Small intestine (tissue), 7 donors: ENCODE data around the gene ACKR3. TPM values are rescaled to one million over a fixed set of nuclear protein-coding genes. Genes with fewer than 3 reads are reported as not detected.

Source experiments
- DNase-seq, 2 donors: peaks; one replicate each; pipeline versions ENCODE4 v3.0.0 to v3.0.0-alpha.2; 2013
- FAIRE-seq: peaks from 2 replicates; lab custom pipeline; 2012; peaks lifted over from hg19 to GRCh38; lab: Jason Lieb, UNC
- H3K27ac ChIP-seq, 3 donors: one replicate each; pipeline ENCODE4 v1.5.1; 2013; ENCODE audit warnings: low read length in 2 of 3, mild to moderate bottlenecking in 2 of 3, control low read depth in 1 of 3, inconsistent platforms in 1 of 3, low read depth in 1 of 3, moderate library complexity in 1 of 3
- H3K27me3 ChIP-seq, 3 donors: one replicate each; pipeline ENCODE4 v1.6.1; 2013; ENCODE audit warnings: low read length in 3 of 3, inconsistent platforms in 1 of 3; ENCODE audit not compliant: control insufficient read depth in 3 of 3, insufficient read depth in 3 of 3
- H3K36me3 ChIP-seq, 3 donors: one replicate each; pipeline ENCODE4 v1.6.1; 2013; ENCODE audit warnings: low read length in 3 of 3, inconsistent platforms in 1 of 3, low read depth in 1 of 3, mild to moderate bottlenecking in 1 of 3, moderate library complexity in 1 of 3; ENCODE audit not compliant: control insufficient read depth in 3 of 3, insufficient read depth in 2 of 3
- H3K4me1 ChIP-seq, 3 donors: one replicate each; pipeline ENCODE4 v1.6.1; 2013; ENCODE audit warnings: low read length in 2 of 3, inconsistent platforms in 1 of 3, low read depth in 1 of 3, mild to moderate bottlenecking in 1 of 3, moderate library complexity in 1 of 3; ENCODE audit not compliant: control insufficient read depth in 3 of 3, insufficient read depth in 2 of 3
- H3K4me3 ChIP-seq, 3 donors: one replicate each; pipeline ENCODE4 v1.5.1; 2013; ENCODE audit warnings: low read length in 3 of 3, control low read depth in 1 of 3, inconsistent platforms in 1 of 3, low read depth in 1 of 3, mild to moderate bottlenecking in 1 of 3, moderate library complexity in 1 of 3
- H3K9me3 ChIP-seq, 2 donors: one replicate each; pipeline ENCODE4 v1.6.1; 2013; ENCODE audit warnings: low read depth in 1 of 2, low read length in 1 of 2; ENCODE audit not compliant: control insufficient read depth in 2 of 2, insufficient read depth in 1 of 2
- WGBS, 3 donors: extraction: QIAGEN DNeasy Blood & Tissue Kit; methylation state at CpG; one replicate each; pipeline ENCODE4 v1.1.7; 2013; 5-methylcytosine and 5-hydroxymethylcytosine counted together
- polyA plus RNA-seq, 4 donors: library from polyadenylated mRNA; stranded (reverse) in 3 of 4; unstranded in 1 of 4; fragments of 200-250 nt in 3 of 4; fragments of 120-200 nt in 1 of 4; gene quantifications; one replicate each; pipeline versions ENCODE4 v1.2.1 to v1.2.3, GENCODE V29; 2013
- donor health status: healthy with polysubstance abuse.
- donor health status: control.
- donor health status: control.
- donor health status: Bipolar disorder and iron deficiency.
- donor health status: healthy.

The ACKR3 gene
- polyA plus RNA-seq, 4 donors: 3.8 to 101 (median 24.3) TPM

DNA sequence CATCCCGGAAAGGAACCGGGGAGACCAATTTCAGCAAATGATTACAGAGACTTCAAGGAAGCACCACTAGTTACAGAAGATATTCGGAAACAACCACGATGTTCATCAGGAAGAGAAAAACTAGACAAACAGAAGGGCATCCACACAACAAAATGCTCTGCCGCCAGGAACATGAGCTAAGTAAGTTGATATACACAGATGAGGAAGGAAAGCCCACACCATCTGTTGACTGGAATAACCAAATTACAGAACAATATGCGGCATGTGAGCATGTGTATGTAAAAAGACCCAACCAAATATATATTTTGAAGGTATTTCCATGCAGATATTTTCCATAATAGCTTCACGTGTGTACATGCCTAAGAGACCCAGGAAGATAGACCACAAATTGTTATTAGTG lies 47.0 kb downstream of the ACKR3 start:
- peaks cover 0 to 10% (median 0%) of the 10 kb centered on the region in 3 donors for H3K27me3 ChIP-seq
- DNase-seq: no peak
- WGBS, 3 donors: 93 to 94% (median 94%) methylated on average over 7 of the region's 7 CpGs
- H3K36me3 ChIP-seq: no peaks in the 10 kb centered on the region
- H3K4me1 ChIP-seq: no peaks in the 10 kb centered on the region
- FAIRE-seq: no peak
- H3K9me3 ChIP-seq: no peaks in the 10 kb centered on the region
- H3K4me3 ChIP-seq: no peak overlapping the region
- H3K27ac ChIP-seq: no peak overlapping the region

DNA sequence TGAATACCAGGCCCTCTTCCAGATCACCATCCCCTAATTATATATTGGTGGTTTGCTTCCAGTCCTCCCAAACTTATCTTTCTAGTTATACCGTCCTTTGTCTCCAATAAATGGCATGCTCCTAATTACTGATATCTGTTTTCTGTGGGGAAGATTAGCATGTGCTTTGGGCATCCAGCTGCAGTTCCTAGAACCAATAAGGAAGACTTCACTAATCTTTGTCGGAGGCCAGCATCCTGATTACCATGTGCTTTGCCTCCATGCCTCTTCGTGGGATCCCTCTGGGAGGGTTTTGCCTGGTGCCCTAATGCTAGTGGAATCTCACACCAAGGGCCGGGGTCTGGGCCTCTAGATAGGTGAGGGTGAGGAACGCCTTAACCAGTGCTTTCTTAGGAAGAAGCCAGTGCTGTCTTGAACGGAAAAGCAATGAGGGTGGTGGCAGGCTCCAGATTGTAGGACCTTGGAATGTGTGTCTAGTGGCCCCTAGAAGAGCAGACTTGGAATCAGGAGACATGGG lies 47.7 kb downstream of the ACKR3 start:
- Histone ChIP-seq H3K4me1 (no peaks in the 10 kb centered on the region), H3K36me3 (no peaks in the 10 kb centered on the region), H3K27ac (no peak overlapping the region), H3K4me3 (no peak overlapping the region), H3K27me3 (peaks cover 0 to 12% (median 0%) of the 10 kb centered on the region in 3 donors), H3K9me3 (no peaks in the 10 kb centered on the region)
- no peak for FAIRE-seq
- no peak for DNase-seq
- WGBS, 3 donors: 66 to 76% (median 69%) methylated on average over 6 of the region's 6 CpGs

DNA sequence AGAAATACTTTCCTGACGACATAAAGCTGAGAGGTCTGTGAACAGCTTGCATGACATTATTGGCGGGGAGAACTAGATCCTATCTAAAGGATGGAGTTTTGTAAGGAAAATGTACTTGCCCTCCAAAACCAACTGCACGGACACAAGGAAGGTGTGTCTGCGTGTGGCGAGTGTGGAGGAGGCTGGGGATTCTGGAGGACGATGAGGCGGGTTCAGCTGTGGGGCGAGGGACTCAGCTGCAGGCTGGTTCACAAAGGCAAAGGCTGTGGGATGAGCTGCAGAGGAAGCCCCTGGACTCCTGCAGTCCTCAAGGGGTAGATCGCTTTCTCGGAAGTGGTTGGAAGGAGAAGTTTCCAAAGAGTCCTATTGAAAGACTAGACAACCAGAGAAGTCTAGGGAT lies 48.2 kb downstream of the ACKR3 start:
- no peaks in the 10 kb centered on the region for H3K4me1 ChIP-seq
- H3K9me3 ChIP-seq: no peaks in the 10 kb centered on the region
- H3K4me3 ChIP-seq: no peak overlapping the region
- FAIRE-seq (no peak), DNase-seq (no peak)
- H3K27ac ChIP-seq: no peak overlapping the region
- peaks cover 0 to 12% (median 0%) of the 10 kb centered on the region in 3 donors for H3K27me3 ChIP-seq
- no peaks in the 10 kb centered on the region for H3K36me3 ChIP-seq
- WGBS, 3 donors: 93 to 96% (median 94%) methylated on average over 9 to 10 of the region's 10 CpGs

DNA sequence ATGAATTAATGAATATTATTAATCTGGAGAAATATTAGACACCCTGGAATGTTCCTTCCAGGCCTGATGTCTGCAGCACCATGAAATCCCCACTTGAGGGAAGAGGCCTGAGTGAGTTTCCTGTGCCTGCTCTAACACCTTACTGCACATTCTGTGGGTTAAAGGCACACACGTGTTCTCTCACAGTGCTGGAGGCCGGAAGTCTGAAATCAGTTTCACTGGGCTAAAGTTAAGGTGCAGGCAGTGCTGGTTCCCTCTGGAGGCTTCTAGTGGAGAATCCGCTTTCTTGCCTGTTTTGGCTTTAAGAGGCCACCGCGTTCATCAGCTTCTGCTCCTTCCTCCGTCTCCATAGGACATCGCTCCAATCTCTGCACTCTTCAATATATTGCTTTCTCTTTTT lies 48.7 kb downstream of the ACKR3 start:
- Histone ChIP-seq H3K9me3 (no peaks in the 10 kb centered on the region), H3K36me3 (no peaks in the 10 kb centered on the region), H3K27ac (no peak overlapping the region), H3K4me1 (no peaks in the 10 kb centered on the region), H3K4me3 (no peak overlapping the region), H3K27me3 (peaks cover 0 to 12% (median 0%) of the 10 kb centered on the region in 3 donors)
- FAIRE-seq (no peak), DNase-seq (no peak)
- 85 to 86% (median 85%) methylated on average over 7 of the region's 7 CpGs for WGBS, 3 donors

DNA sequence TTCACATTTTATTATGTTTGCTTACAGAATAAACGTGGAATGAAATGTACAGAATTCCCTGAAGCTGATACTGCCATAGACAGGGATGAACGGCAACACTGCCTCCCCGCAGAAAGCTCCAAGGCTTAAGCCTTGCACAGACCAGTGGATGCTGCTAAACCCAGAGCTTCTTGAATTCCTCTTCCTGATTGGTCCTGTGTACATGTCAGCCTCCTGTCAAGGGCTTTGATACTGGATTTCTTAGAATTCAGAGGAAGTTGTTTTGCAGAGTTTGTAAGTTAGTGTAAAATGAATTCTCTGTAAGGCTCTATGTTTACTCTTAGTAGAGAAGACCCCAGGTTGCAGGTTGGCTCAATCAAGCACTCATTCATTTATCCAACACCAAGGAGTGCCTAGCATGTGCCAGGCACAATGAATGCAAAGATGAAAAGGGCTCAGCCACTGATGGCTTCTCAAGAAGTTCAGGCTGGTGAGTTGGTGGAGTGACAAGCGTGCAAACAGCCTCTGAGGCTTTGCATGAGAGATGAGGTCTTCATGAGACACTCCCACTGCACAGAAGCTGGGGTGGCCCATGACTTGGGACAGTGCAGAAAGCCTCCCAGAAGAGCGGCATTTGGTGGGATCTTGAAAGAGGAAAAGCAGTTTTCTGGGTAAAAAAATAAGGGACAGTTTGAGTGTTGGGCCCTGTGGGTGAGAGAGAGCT lies 50.4 kb downstream of the ACKR3 start:
- WGBS, 3 donors: 56 to 71% (median 58%) methylated on average over 5 of the region's 5 CpGs
- no peak overlapping the region for H3K4me3 ChIP-seq
- H3K27ac ChIP-seq: no peak overlapping the region
- no peaks in the 10 kb centered on the region for H3K4me1 ChIP-seq
- DNase-seq (no peak), FAIRE-seq (no peak)
- H3K9me3 ChIP-seq: no peaks in the 10 kb centered on the region
- no peaks in the 10 kb centered on the region for H3K36me3 ChIP-seq
- peaks cover 0 to 12% (median 0%) of the 10 kb centered on the region in 3 donors for H3K27me3 ChIP-seq

DNA sequence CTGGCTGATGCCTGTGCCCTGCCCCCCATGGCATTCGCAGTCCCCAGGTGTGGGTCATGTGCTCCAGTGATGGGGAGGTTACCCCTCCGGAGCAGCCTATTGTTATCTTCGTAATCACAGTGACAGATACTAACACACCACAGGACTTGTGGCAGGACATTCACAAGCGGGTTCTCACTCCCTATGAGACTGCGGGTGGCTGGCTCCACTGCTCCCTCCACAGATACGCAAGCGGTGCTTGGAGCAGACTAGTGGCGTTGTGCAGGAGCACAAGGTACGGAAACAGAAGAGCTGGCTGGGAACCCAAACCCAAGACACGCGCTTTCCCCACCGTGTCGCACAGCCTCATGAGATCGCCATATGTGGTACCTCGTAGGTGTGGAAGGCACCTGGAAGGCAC lies 52.2 kb downstream of the ACKR3 start:
- H3K27ac ChIP-seq: no peak overlapping the region
- H3K36me3 ChIP-seq: no peaks in the 10 kb centered on the region
- WGBS, 3 donors: 85 to 88% (median 88%) methylated on average over 15 of the region's 15 CpGs
- H3K4me3 ChIP-seq: no peak overlapping the region
- no peak for FAIRE-seq
- no peak for DNase-seq
- no peaks in the 10 kb centered on the region for H3K9me3 ChIP-seq
- no peaks in the 10 kb centered on the region for H3K4me1 ChIP-seq
- H3K27me3 ChIP-seq: peaks cover 0 to 12% (median 0%) of the 10 kb centered on the region in 3 donors

DNA sequence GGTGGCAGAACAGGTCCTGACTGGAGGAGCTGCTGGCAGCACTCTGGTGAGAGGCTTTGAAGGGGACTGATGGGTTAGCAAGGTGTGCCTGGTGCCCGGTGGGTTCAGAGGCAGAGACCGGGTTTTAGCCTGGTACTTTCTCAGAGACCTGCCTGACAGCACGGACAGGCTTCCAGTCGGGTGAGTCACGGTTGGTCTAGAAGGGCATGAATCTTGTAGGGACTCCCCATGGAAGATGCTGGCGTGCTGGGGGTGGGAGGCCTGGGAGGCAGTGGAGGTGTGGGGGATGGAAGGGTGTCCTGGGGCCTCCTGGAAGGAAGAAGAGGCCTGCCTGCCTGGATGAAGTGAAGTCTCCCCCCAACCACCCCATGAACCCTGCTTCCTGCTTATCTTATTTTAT lies 52.6 kb downstream of the ACKR3 start:
- Histone ChIP-seq H3K27me3 (peaks cover 0 to 12% (median 0%) of the 10 kb centered on the region in 3 donors), H3K4me1 (no peaks in the 10 kb centered on the region), H3K27ac (no peak overlapping the region), H3K9me3 (no peaks in the 10 kb centered on the region), H3K4me3 (no peak overlapping the region), H3K36me3 (no peaks in the 10 kb centered on the region)
- WGBS, 3 donors: 78 to 92% (median 88%) methylated on average over 6 of the region's 6 CpGs
- DNase-seq (no peak), FAIRE-seq (no peak)

DNA sequence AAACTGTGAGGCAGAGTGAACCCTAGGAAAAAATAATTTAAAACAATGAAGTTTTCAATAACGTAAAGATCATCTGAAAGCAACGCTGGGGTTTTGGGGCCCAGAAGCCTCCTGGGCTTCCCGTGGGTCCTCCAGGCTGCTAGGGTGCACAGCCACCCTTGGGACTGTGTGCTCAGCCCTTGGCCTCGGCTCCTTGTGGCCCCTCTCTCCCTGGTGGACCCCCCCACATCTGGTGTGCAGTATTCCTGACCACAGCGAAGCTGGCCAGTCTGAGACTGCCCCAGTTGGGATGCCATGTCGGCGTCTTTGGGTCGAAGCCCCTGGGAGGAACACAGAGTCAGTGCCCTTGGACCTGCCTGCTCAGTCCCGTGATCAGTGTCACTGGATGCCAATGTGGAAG lies 53.0 kb downstream of the ACKR3 start:
- Histone ChIP-seq H3K27me3 (peaks cover 0 to 12% (median 0%) of the 10 kb centered on the region in 3 donors), H3K36me3 (no peaks in the 10 kb centered on the region), H3K4me3 (no peak overlapping the region), H3K4me1 (no peaks in the 10 kb centered on the region), H3K27ac (no peak overlapping the region), H3K9me3 (no peaks in the 10 kb centered on the region)
- DNase-seq (no peak), FAIRE-seq (no peak)
- WGBS, 3 donors: 81 to 84% (median 82%) methylated on average over 9 of the region's 9 CpGs
